ENCODE measurements around the gene TNRC6B.

DNA sequence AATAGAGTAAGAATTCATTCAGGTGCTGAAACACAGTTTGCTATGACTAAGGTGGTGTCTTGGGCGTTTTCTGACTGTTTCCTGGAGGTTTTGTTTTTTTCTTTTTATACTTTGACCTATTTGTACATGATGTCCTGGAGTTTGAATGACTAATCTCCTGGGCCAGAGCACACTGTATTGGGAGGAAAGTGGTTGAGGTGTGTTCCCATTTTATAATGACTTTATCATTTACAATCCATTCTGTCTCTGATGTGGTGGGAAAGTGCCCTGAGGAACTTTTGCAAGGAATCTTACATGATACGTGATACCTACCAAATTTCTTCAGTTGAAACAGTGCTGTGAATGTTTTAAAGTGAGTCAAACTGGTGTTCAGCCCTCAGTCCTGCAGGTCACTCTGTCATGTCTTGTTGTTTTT lies 80.8 kb downstream of the TNRC6B start:
- TF ChIP-seq, protein P1, sequence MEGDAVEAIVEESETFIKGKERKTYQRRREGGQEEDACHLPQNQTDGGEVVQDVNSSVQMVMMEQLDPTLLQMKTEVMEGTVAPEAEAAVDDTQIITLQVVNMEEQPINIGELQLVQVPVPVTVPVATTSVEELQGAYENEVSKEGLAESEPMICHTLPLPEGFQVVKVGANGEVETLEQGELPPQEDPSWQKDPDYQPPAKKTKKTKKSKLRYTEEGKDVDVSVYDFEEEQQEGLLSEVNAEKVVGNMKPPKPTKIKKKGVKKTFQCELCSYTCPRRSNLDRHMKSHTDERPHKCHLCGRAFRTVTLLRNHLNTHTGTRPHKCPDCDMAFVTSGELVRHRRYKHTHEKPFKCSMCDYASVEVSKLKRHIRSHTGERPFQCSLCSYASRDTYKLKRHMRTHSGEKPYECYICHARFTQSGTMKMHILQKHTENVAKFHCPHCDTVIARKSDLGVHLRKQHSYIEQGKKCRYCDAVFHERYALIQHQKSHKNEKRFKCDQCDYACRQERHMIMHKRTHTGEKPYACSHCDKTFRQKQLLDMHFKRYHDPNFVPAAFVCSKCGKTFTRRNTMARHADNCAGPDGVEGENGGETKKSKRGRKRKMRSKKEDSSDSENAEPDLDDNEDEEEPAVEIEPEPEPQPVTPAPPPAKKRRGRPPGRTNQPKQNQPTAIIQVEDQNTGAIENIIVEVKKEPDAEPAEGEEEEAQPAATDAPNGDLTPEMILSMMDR (IDR thresholded peaks at IDR 0.05) = no peak
- TF ChIP-seq POLR2A (IDR thresholded peaks at IDR 0.05) = no peak
